ENCODE data around the gene CCDC134. TPM values are rescaled to one million over a fixed set of nuclear protein-coding genes. Genes with fewer than 3 reads are reported as not detected.
A peak's percentile ranks its signal among the peaks of the same experiment; 100 is the strongest.

The CCDC134 gene
- total and polyA plus RNA-seq, 9 of the 15 experiments (the other 6 are each of a cell fraction or from before 2014, with no cell fraction given) = 0.56 to 11.9 (median 5.3) TPM

DNA sequence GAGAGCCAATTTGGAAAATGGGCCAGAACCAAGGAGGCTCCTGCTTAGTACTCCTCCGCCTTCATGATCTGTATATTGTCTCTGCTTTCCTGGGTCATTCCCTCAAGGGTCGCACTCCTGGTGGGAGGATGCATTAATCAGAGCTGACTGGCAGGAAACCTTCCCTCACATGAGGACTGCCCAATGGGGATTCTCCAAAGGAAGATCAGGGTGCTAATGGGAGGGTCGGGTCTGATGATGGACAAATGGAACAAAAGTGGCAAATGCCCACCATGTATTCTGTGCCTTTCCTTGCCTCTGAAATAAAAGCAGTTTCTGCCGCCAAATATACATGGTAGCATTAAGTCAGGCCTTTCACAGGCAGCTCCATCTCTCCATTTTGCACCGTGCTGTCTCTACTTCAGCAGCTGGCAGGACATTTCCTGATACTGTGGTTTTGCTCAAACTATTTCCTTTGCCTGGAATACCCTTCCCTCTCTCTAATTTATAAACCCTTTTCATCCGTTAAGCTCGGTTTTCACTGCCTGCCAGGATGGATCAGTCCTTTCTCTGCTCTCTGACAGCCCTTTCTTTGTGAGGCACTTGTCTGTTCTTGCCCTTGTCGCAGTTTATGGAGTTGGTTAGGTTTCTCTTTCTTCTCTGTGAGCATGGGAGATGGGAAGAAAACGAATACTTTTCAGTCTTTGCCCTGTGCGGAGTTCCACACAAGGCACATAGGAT, 45.9 kb downstream of the CCDC134 start (continued):
- TF ChIP-seq, protein P1, sequence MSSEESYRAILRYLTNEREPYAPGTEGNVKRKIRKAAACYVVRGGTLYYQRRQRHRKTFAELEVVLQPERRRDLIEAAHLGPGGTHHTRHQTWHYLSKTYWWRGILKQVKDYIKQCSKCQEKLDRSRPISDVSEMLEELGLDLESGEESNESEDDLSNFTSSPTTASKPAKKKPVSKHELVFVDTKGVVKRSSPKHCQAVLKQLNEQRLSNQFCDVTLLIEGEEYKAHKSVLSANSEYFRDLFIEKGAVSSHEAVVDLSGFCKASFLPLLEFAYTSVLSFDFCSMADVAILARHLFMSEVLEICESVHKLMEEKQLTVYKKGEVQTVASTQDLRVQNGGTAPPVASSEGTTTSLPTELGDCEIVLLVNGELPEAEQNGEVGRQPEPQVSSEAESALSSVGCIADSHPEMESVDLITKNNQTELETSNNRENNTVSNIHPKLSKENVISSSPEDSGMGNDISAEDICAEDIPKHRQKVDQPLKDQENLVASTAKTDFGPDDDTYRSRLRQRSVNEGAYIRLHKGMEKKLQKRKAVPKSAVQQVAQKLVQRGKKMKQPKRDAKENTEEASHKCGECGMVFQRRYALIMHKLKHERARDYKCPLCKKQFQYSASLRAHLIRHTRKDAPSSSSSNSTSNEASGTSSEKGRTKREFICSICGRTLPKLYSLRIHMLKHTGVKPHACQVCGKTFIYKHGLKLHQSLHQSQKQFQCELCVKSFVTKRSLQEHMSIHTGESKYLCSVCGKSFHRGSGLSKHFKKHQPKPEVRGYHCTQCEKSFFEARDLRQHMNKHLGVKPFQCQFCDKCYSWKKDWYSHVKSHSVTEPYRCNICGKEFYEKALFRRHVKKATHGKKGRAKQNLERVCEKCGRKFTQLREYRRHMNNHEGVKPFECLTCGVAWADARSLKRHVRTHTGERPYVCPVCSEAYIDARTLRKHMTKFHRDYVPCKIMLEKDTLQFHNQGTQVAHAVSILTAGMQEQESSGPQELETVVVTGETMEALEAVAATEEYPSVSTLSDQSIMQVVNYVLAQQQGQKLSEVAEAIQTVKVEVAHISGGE (CRISPR knock-in tag; IDR thresholded peaks at IDR 0.05) = 0 out of 6 replicates have a peak, but pooled peaks of 1 of the 3 experiments have one; percentile 1
- TF ChIP-seq U2AF1 (optimal IDR thresholded peaks at IDR 0.05; ENCODE audit: low read depth, low read length) (no peak), HDAC8 (tag; IDR thresholded peaks at IDR 0.05) (no peak), ZFX (CRISPR knock-in tag; IDR thresholded peaks at IDR 0.05) (peak; percentile 23; the same call in 1 of the 2 replicates), ETV5 (CRISPR knock-in tag; IDR thresholded peaks at IDR 0.05; ENCODE audit: low read depth) (no peak), SMARCB1 (IDR thresholded peaks at IDR 0.05; ENCODE audit: insufficient read length, low read depth) (no peak), ZNF175 (CRISPR knock-in tag; IDR thresholded peaks at IDR 0.05; ENCODE audit: low read depth) (0 out of 2 replicates have a peak, but pooled peaks have one; percentile 5), ZNF124 (CRISPR knock-in tag; IDR thresholded peaks at IDR 0.05) (no peak), TGIF2 (CRISPR knock-in tag; IDR thresholded peaks at IDR 0.05) (no peak), ELF1 (tag; IDR thresholded peaks at IDR 0.05) (0 out of 2 replicates have a peak, but pooled peaks have one; percentile 2), SMARCE1 (IDR thresholded peaks at IDR 0.05) (no peak; the same call in 1 of the 2 replicates), ARHGAP35 (IDR thresholded peaks at IDR 0.05; ENCODE audit: partially characterized antibody) (no peak)
- TF ChIP-seq, protein P2, sequence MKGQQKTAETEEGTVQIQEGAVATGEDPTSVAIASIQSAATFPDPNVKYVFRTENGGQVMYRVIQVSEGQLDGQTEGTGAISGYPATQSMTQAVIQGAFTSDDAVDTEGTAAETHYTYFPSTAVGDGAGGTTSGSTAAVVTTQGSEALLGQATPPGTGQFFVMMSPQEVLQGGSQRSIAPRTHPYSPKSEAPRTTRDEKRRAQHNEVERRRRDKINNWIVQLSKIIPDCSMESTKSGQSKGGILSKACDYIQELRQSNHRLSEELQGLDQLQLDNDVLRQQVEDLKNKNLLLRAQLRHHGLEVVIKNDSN (CRISPR knock-in tag; IDR thresholded peaks at IDR 0.05) = no peak
- TF ChIP-seq, protein P3, sequence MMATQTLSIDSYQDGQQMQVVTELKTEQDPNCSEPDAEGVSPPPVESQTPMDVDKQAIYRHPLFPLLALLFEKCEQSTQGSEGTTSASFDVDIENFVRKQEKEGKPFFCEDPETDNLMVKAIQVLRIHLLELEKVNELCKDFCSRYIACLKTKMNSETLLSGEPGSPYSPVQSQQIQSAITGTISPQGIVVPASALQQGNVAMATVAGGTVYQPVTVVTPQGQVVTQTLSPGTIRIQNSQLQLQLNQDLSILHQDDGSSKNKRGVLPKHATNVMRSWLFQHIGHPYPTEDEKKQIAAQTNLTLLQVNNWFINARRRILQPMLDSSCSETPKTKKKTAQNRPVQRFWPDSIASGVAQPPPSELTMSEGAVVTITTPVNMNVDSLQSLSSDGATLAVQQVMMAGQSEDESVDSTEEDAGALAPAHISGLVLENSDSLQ (IDR thresholded peaks at IDR 0.05) = peak; percentile 50
- TF ChIP-seq, protein P4, sequence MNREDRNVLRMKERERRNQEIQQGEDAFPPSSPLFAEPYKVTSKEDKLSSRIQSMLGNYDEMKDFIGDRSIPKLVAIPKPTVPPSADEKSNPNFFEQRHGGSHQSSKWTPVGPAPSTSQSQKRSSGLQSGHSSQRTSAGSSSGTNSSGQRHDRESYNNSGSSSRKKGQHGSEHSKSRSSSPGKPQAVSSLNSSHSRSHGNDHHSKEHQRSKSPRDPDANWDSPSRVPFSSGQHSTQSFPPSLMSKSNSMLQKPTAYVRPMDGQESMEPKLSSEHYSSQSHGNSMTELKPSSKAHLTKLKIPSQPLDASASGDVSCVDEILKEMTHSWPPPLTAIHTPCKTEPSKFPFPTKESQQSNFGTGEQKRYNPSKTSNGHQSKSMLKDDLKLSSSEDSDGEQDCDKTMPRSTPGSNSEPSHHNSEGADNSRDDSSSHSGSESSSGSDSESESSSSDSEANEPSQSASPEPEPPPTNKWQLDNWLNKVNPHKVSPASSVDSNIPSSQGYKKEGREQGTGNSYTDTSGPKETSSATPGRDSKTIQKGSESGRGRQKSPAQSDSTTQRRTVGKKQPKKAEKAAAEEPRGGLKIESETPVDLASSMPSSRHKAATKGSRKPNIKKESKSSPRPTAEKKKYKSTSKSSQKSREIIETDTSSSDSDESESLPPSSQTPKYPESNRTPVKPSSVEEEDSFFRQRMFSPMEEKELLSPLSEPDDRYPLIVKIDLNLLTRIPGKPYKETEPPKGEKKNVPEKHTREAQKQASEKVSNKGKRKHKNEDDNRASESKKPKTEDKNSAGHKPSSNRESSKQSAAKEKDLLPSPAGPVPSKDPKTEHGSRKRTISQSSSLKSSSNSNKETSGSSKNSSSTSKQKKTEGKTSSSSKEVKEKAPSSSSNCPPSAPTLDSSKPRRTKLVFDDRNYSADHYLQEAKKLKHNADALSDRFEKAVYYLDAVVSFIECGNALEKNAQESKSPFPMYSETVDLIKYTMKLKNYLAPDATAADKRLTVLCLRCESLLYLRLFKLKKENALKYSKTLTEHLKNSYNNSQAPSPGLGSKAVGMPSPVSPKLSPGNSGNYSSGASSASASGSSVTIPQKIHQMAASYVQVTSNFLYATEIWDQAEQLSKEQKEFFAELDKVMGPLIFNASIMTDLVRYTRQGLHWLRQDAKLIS (CRISPR knock-in tag; IDR thresholded peaks at IDR 0.05) = no peak
- TF ChIP-seq, protein P5, sequence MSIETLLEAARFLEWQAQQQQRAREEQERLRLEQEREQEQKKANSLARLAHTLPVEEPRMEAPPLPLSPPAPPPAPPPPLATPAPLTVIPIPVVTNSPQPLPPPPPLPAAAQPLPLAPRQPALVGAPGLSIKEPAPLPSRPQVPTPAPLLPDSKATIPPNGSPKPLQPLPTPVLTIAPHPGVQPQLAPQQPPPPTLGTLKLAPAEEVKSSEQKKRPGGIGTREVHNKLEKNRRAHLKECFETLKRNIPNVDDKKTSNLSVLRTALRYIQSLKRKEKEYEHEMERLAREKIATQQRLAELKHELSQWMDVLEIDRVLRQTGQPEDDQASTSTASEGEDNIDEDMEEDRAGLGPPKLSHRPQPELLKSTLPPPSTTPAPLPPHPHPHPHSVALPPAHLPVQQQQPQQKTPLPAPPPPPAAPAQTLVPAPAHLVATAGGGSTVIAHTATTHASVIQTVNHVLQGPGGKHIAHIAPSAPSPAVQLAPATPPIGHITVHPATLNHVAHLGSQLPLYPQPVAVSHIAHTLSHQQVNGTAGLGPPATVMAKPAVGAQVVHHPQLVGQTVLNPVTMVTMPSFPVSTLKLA (conservative IDR thresholded peaks at IDR 0.05) = no peak

Data from K562 (cell line).